ENCODE measurements around the gene ITGA1.

The ITGA1 gene

GRCh38 chr5:53003144-53003543 lies 215.4 kb downstream of the ITGA1 start:
- no peak for DNase-seq

- DNase-seq, result no peak
These were observed 219.5 kb downstream of the ITGA1 start for GRCh38 chr5:53006911-53007890.

- DNase-seq, result no peak
These were observed 221.0 kb downstream of the ITGA1 start for GRCh38 chr5:53008751-53009150.

Measured in retina (tissue), 1 donor.